KBM-7 (cell line): ENCODE data around the gene CHMP5.
"Not testable (repeated sequence)": the region's sequence is repeated elsewhere in the genome, so short reads cannot be mapped to it uniquely, and the experiment has no call there.

Experiments used
- DNase-seq: peaks from one replicate; pipeline ENCODE4 v3.0.0-alpha.2; 2015
- in situ Hi-C: fragments of 300-500 bp; cut with MboI; formaldehyde crosslinking; loops from 2 replicates; pipeline ENCODE4 v1.14.3; 2020; ENCODE audit warnings: low sequenced_read_pairs, low pct_unique_long_range_greater_than_20kb, mixed read lengths

The CHMP5 gene

GRCh38 chr9:33300546-33300945, 35.7 kb downstream of the CHMP5 start:
- no peak for DNase-seq
- in situ Hi-C loops = no loop called here

GRCh38 chr9:33304362-33304761, 39.5 kb downstream of the CHMP5 start:
- DNase-seq = peak; percentile 23
- in situ Hi-C loops = no loop called here

GRCh38 chr9:33306037-33306436, 41.2 kb downstream of the CHMP5 start:
- in situ Hi-C loops = no loop called here

GRCh38 chr9:33307067-33307466, 42.2 kb downstream of the CHMP5 start:
- DNase-seq = no peak
- in situ Hi-C loops = no loop called here

More at GRCh38 chr9:33306037-33306436, 41.2 kb downstream of the CHMP5 start:
- DNase-seq = no peak

GRCh38 chr9:33309903-33310302, 45.1 kb downstream of the CHMP5 start:
- in situ Hi-C loops = no loop called here
- no peak for DNase-seq

GRCh38 chr9:33310748-33311147, 45.9 kb downstream of the CHMP5 start:
- no peak for DNase-seq
- in situ Hi-C loops = no loop called here

- DNase-seq = no peak
- in situ Hi-C loops = no loop called here
Measured at GRCh38 chr9:33311953-33312352, 47.1 kb downstream of the CHMP5 start.

- DNase-seq = no peak
- in situ Hi-C loops = no loop called here
Measured at GRCh38 chr9:33315371-33315770, 50.5 kb downstream of the CHMP5 start.

- DNase-seq, in situ Hi-C loops: not testable (repeated sequence)
Measured at GRCh38 chr9:33317136-33317535, 52.3 kb downstream of the CHMP5 start.

GRCh38 chr9:33318225-33318624, 53.4 kb downstream of the CHMP5 start:
- in situ Hi-C loops = no loop called here
- no peak for DNase-seq

GRCh38 chr9:33318781-33319180, 53.9 kb downstream of the CHMP5 start:
- DNase-seq = no peak
- in situ Hi-C loops = no loop called here

- DNase-seq = no peak
- in situ Hi-C loops = no loop called here
Measured at GRCh38 chr9:33320230-33320567, 55.4 kb downstream of the CHMP5 start.

GRCh38 chr9:33320568-33321261, 55.9 kb downstream of the CHMP5 start:
- no peak for DNase-seq
- in situ Hi-C loops = no loop called here

GRCh38 chr9:33329117-33329563, 64.3 kb downstream of the CHMP5 start:
- DNase-seq = no peak
- in situ Hi-C loops = no loop called here

- in situ Hi-C loops = no loop called here
- DNase-seq = no peak
Measured at GRCh38 chr9:33329979-33330378, 65.1 kb downstream of the CHMP5 start.

GRCh38 chr9:33331377-33331891, 66.6 kb downstream of the CHMP5 start:
- in situ Hi-C loops = no loop called here
- no peak for DNase-seq
